GM12873 (cell line): ENCODE results near the gene ARL6IP5.

Experiments used
- CTCF ChIP-seq: IDR thresholded peaks from 2 replicates; pipeline ENCODE4 v1.5.1; 2012; ENCODE audit warnings: low read depth, mild to moderate bottlenecking, moderate library complexity, low read length, control low read depth; ENCODE audit not compliant: insufficient read depth; ENCODE audit errors: missing control alignments

Gene ARL6IP5

GRCh38 chr3:69119681-69120080 is 34.9 kb downstream of the ARL6IP5 start:
- TF ChIP-seq CTCF: no peak

- peak; percentile 95 for TF ChIP-seq CTCF
Observed at GRCh38 chr3:69120879-69121464, 36.2 kb downstream of the ARL6IP5 start.

- TF ChIP-seq CTCF: no peak
Observed at GRCh38 chr3:69121513-69121912, 36.8 kb downstream of the ARL6IP5 start.

GRCh38 chr3:69121950-69122349 is 37.2 kb downstream of the ARL6IP5 start:
- no peak for TF ChIP-seq CTCF

- no peak for TF ChIP-seq CTCF
Observed at GRCh38 chr3:69122403-69122802, 37.7 kb downstream of the ARL6IP5 start, which contains the start of gene LMOD3. TSS of gene LMOD3 (minus strand) at chr3:69122595. CDS start at chr3:69122386, 209 bp downstream.

GRCh38 chr3:69126216-69126615 is 41.5 kb downstream of the ARL6IP5 start:
- TF ChIP-seq CTCF: no peak

- TF ChIP-seq CTCF: no peak
Observed at GRCh38 chr3:69126999-69127398, 42.3 kb downstream of the ARL6IP5 start.

- no peak for TF ChIP-seq CTCF
Observed at GRCh38 chr3:69128509-69128908, 43.8 kb downstream of the ARL6IP5 start.
